NOMO-1 (cell line): ENCODE data around the gene DRC7.

ENCODE experiments used
- DNase-seq, 2 experiments: peaks; one replicate each; lab custom pipeline; 2025; ENCODE audit not compliant: unreplicated experiment in 2 of 2; lab: John Stamatoyannopoulos, UW

DRC7 gene

GRCh38 chr16:57689762-57690558 lies 4.6 kb upstream of the DRC7 start:
- DNase-seq: peak; percentile 87 to 88

GRCh38 chr16:57690782-57691471 lies 3.7 kb upstream of the DRC7 start:
- no peak for DNase-seq

- no peak for DNase-seq
These were observed 2.0 kb upstream of the DRC7 start for GRCh38 chr16:57692636-57693035.

DNA sequence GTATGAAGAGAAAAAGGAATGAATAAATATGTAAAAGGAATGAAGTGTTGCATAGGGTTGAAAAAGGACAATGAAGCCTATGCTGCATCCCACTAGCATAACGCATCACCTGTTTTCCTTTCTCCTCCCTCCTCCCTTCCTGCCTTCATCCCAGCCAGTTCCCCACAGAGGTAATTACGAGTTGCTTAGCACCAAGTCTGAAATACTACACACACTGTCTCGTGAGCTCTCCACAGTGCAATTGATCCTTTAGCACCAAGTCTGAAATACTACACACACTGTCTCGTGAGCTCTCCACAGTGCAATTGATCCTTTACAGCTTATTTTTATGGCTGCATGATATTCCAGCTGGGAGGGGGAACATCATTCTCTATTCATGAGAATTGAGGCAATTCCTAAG lies 1.1 kb upstream of the DRC7 start:
- DNase-seq: no peak

DNA sequence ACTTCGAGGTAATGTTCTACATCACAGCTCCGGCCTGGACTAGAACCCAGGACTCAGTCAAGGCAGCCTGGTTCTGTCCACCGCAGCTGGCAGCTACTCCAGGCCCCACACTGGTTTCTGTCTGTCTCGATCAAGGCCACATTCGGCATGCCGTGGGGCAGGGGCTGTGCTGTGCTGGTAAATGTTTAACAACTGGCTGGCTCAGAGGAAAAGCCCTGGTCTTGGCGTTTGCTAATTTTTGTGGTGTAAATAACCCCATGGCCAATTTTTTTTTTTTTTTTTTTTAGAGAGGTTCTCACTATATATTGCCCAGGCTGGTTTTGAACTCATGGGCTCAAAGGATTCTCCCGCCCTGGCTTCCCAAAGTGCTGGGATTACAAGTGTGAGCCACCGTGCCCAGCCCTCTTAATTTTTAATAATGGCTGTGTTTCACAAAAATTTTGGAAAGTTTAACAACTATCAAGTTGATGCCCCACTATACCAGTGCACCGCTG lies 328 bp upstream of the DRC7 start:
- DNase-seq: no peak

GRCh38 chr16:57695680-57696069 lies 1.1 kb downstream of the DRC7 start:
- DNase-seq: no peak

DNA sequence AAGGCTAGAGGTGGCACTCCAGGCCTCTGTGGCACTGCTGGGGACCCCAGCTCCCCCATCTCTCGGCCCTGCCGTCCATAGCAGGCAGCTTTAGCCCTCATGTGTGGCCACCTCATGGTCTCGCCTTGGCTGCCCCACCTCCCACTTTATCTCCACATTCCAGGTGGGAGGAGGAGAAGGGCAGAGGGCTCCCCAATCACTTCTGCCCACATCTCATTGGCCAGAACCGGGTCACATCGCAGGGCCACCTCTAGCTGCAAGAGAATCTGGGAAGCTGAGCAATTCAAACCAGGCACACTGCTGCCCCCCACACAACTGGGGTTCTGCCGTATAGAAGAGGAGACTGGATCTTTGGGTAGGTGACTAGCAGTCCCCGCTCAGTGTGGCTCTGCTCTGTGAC lies 1.6 kb downstream of the DRC7 start:
- no peak for DNase-seq

GRCh38 chr16:57697896-57698537 lies 3.4 kb downstream of the DRC7 start:
- DNase-seq: no peak

- DNase-seq: no peak
These were observed 4.3 kb downstream of the DRC7 start for GRCh38 chr16:57698812-57699405.

DNA sequence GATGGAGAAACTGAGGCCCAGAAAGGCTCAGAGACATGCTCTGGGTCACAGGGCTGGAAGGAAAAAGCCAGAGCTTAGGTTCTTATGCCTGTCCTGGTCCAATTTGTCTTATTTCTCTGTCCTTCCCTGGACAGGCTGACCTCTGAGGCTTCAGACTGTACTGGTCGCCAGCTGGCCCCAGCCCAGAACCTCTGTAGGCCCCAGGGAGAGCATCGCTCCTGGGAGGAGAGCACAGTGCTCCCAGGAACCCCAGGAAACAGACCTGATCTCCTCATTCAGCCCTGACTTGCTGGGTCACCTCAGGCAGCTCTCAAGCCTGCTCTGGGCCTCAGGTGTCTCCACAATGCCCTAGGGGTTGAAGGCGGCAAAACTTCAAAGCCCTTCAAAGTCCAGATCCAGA lies 4.9 kb downstream of the DRC7 start:
- no peak for DNase-seq

- DNase-seq: no peak
These were observed 5.3 kb downstream of the DRC7 start for GRCh38 chr16:57699899-57700298.

DNA sequence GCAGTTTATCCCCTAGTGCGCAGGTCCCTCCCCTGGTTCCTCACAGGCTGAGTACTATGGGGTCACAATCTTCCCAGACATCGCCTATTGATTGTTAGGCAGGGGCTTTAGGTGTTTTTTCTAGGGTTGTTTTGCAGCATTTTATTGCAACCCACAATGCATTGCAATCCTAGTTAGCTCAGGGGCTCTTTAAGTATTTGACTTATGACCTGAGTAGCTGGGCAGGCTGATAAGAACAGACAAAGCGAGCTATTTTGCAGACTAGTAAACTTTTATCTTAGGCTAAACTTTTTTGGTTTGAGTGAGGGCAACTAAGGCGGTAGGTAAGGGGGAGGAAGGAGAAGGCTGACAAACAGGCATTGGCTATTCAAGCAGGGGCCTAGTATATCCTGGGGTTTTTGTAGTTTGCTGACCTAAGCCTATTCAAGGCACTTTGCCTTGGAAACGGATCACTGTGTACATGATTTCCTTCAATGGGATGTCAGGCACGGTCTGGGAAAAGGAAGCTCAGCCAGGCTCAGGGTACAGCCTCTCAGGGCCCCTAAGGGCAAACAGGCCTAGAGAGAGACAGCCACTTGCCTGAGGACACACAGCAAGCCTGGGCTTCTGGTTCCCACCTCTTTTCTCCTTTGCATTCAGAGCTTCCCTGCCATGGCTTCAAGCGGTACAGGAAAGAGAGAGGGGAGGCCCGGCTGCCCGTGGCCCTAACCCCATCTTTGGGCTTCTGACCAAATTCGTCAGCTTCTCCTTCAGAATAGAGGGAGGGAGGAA lies 6.4 kb downstream of the DRC7 start:
- DNase-seq: no peak

GRCh38 chr16:57701759-57702371 lies 7.3 kb downstream of the DRC7 start:
- DNase-seq: no peak

GRCh38 chr16:57703416-57704010 lies 8.9 kb downstream of the DRC7 start:
- DNase-seq: no peak

DNA sequence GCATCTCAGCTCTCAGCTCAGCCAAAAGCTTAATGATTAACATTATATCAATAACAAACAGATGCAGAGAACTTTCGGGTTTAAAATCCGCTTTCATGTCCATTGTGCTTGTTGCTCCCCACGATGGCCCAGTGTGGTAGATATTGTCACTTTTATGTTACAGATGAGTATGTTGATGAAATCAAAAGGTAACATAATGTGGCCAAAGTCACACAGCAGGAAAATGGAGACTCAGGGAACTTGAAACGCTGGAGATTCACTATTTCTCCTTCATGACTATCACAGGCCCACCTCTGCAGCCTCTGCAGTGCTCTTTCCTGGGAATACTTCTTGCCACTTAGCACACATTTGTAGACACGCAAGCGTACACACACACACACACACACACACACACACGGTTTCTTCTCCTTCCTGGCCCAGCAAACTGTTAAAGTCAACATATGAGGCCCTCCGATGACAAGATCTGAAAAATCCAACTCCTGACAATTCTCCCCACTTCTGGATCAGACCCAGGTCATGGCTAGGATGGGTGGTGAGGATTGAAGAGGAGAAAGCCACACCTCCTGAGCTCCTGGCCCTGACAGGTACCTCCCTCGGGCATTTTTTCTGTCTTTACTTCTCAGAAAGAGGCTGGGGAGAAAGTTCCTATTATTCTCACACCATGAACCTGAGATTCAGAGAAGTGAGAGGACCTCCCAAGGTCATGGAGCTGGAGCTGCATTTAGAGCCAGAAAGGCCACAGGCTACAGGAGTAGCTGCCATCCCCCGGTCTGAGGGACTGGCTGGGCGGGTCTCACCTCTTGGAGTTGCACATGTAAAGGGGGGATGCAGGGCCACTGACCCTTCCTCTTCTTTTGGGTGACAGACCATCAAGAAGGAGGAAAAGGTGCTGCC lies 9.7 kb downstream of the DRC7 start:
- no peak for DNase-seq

GRCh38 chr16:57704905-57705852 lies 10.6 kb downstream of the DRC7 start:
- no peak for DNase-seq

DNA sequence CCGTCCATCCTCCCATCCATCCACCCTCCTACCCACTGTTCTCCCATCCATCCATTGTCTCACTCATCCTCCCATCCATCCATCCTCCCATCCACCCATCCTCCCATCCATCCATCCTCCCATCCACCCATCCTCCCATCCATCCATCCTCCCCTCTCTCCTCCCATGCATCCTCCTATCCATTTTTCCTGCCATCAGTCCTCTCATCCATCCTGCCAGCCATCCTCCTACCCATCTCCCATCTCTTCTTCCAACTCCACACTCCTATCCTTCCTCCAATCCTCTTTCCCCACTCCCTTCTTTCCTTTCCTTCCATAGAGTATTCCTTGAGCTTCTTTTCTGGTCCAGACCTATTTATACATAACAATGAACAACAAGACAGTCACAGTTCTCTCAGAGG lies 12.1 kb downstream of the DRC7 start:
- DNase-seq: no peak

DNA sequence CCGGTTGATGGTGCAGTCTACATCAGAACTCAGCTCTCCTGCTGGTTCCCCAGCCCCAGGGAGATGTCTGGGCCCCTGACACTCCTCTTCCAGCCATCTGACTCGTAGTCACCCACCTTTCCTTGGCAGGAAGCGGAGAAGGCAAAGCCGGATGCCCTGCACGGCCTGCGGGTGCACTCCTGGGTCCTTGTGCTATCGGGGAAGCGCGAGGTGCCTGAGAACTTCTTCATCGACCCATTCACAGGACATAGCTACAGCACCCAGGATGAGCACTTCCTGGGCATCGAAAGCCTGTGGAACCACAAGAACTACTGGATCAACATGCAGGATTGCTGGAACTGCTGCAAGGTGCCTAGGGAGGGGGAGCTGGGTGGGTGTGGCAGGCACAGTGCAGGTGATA lies 12.7 kb downstream of the DRC7 start:
- no peak for DNase-seq
